ENCODE measurements around the gene TMEM184C.
A peak's percentile ranks its signal among the peaks of the same experiment; 100 is the strongest.

Gene TMEM184C
- long read RNA-seq, full-length matches to known transcripts: 58 of 78 reads
- long read RNA-seq, partial matches to known transcripts: 2 of 78 reads
- long read RNA-seq, other reads (novel, unspliced or antisense): 18 of 78 reads

- Histone ChIP-seq H3K4me3 (replicated peaks; ENCODE audit: insufficient read depth, low read length) (peak within 1 kb of the TSS; percentile 99), H3K27me3 (ENCODE audit: insufficient read depth, poor library complexity, severe bottlenecking) (no peaks in the 10 kb centered on the region), H3K27ac (replicated peaks) (peak within 1 kb of the TSS; percentile 82)
- TF ChIP-seq POLR2AphosphoS5 (IDR thresholded peaks at IDR 0.05; ENCODE audit: low read depth): peak; percentile 89
- peak; percentile 92 for TF ChIP-seq GABPA (IDR thresholded peaks at IDR 0.05; ENCODE audit: low read depth)
- TF ChIP-seq REST (IDR thresholded peaks at IDR 0.05; ENCODE audit: insufficient replicate concordance, low read depth): no peak
- TF ChIP-seq SPI1 (IDR thresholded peaks at IDR 0.05; ENCODE audit: borderline replicate concordance, low read depth): peak; percentile 29; the same call in 1 of the 2 replicates
- TF ChIP-seq, protein P1, sequence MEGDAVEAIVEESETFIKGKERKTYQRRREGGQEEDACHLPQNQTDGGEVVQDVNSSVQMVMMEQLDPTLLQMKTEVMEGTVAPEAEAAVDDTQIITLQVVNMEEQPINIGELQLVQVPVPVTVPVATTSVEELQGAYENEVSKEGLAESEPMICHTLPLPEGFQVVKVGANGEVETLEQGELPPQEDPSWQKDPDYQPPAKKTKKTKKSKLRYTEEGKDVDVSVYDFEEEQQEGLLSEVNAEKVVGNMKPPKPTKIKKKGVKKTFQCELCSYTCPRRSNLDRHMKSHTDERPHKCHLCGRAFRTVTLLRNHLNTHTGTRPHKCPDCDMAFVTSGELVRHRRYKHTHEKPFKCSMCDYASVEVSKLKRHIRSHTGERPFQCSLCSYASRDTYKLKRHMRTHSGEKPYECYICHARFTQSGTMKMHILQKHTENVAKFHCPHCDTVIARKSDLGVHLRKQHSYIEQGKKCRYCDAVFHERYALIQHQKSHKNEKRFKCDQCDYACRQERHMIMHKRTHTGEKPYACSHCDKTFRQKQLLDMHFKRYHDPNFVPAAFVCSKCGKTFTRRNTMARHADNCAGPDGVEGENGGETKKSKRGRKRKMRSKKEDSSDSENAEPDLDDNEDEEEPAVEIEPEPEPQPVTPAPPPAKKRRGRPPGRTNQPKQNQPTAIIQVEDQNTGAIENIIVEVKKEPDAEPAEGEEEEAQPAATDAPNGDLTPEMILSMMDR (IDR thresholded peaks at IDR 0.05; ENCODE audit: insufficient read depth, low read length): no peak
- DNase-seq (ENCODE audit: low read depth in 1 of 2, low spot score in 1 of 2): peak; percentile 87 to 98
Observed at GRCh38 chr4:147617173-147617840, at the start of gene TMEM184C. TSS of gene TMEM184C (plus strand) at chr4:147617397. CDS start at chr4:147617957, 560 bp downstream.

DNA sequence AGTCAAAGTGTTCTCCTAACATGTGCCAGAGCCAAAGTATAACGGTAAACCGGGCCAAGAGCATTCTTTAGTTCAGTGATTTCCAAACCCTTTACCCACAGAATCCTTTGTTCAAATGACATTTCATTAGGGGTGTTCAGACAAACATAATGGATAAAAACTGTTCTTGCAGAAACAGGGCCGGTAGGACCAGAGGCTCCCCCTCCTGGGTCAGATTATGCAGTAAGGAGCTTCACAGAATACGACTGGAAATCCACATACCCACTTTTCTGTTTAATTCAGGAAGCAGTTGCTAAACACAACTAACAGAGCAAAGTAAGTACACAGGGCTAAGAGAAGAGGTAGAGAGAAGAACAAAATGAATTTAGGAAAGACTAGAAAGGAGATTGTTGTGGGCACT is 46.6 kb upstream of the TMEM184C start:
- Histone ChIP-seq H3K27me3 (ENCODE audit: insufficient read depth, poor library complexity, severe bottlenecking) (no peaks in the 10 kb centered on the region), H3K4me3 (replicated peaks; ENCODE audit: insufficient read depth, low read length) (no peak overlapping the region), H3K27ac (replicated peaks) (no peak overlapping the region)
- TF ChIP-seq GABPA (IDR thresholded peaks at IDR 0.05; ENCODE audit: low read depth) (no peak), SPI1 (IDR thresholded peaks at IDR 0.05; ENCODE audit: borderline replicate concordance, low read depth) (no peak), REST (IDR thresholded peaks at IDR 0.05; ENCODE audit: insufficient replicate concordance, low read depth) (no peak), POLR2AphosphoS5 (IDR thresholded peaks at IDR 0.05; ENCODE audit: low read depth) (no peak)
- TF ChIP-seq, protein P1 (IDR thresholded peaks at IDR 0.05; ENCODE audit: insufficient read depth, low read length): no peak
- no peak for DNase-seq (ENCODE audit: low read depth in 1 of 2, low spot score in 1 of 2)

GRCh38 chr4:147571036-147571770 is 46.0 kb upstream of the TMEM184C start:
- H3K27me3 ChIP-seq (ENCODE audit: insufficient read depth, poor library complexity, severe bottlenecking): no peaks in the 10 kb centered on the region

More at GRCh38 chr4:147571036-147571770, 46.0 kb upstream of the TMEM184C start:
- H3K27ac ChIP-seq (replicated peaks): no peak overlapping the region
- TF ChIP-seq POLR2AphosphoS5 (IDR thresholded peaks at IDR 0.05; ENCODE audit: low read depth) (no peak), REST (IDR thresholded peaks at IDR 0.05; ENCODE audit: insufficient replicate concordance, low read depth) (no peak), GABPA (IDR thresholded peaks at IDR 0.05; ENCODE audit: low read depth) (no peak), SPI1 (IDR thresholded peaks at IDR 0.05; ENCODE audit: borderline replicate concordance, low read depth) (no peak)
- TF ChIP-seq, protein P1 (IDR thresholded peaks at IDR 0.05; ENCODE audit: insufficient read depth, low read length): no peak
- no peak overlapping the region for H3K4me3 ChIP-seq (replicated peaks; ENCODE audit: insufficient read depth, low read length)
- DNase-seq (ENCODE audit: low read depth in 1 of 2, low spot score in 1 of 2): no peak
